ENCODE measurements around the gene PLCD1.
"Not testable (repeated sequence)": the region's sequence is repeated elsewhere in the genome, so short reads cannot be mapped to it uniquely, and the experiment has no call there.

Gene PLCD1

DNA sequence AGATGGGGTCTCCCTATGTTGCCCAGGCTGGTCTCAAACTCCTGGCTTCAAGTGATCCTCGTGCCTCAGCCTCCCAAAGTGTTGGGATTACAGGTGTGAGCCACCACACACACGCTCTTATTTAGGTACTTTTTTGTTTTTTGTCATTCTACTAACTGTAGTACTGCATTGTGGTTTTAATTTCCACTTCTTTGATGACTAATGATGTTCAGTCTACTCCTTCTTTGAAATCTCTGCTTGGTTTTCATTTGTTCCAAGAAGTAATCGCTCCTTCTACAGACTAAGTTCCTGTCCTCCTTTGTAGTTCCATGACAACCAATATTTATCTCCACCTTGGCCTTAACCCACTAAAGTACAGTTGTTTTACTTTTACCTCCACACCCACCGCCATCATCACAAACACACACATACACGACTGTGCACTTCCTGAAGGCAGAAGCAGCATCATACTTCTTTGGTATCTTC is 9.0 kb upstream of the PLCD1 start:
- H3K4me3 ChIP-seq (ENCODE audit: low read depth, low read length): no peak overlapping the region
- in situ Hi-C loops (cut with HindIII; ENCODE audit: low sequenced_read_pairs): no loop called here
- TF ChIP-seq, protein P1, sequence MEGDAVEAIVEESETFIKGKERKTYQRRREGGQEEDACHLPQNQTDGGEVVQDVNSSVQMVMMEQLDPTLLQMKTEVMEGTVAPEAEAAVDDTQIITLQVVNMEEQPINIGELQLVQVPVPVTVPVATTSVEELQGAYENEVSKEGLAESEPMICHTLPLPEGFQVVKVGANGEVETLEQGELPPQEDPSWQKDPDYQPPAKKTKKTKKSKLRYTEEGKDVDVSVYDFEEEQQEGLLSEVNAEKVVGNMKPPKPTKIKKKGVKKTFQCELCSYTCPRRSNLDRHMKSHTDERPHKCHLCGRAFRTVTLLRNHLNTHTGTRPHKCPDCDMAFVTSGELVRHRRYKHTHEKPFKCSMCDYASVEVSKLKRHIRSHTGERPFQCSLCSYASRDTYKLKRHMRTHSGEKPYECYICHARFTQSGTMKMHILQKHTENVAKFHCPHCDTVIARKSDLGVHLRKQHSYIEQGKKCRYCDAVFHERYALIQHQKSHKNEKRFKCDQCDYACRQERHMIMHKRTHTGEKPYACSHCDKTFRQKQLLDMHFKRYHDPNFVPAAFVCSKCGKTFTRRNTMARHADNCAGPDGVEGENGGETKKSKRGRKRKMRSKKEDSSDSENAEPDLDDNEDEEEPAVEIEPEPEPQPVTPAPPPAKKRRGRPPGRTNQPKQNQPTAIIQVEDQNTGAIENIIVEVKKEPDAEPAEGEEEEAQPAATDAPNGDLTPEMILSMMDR (IDR thresholded peaks at IDR 0.05; ENCODE audit: low read depth, low read length): no peak
- no peak for DNase-seq (ENCODE audit: low read depth, low spot score)

DNA sequence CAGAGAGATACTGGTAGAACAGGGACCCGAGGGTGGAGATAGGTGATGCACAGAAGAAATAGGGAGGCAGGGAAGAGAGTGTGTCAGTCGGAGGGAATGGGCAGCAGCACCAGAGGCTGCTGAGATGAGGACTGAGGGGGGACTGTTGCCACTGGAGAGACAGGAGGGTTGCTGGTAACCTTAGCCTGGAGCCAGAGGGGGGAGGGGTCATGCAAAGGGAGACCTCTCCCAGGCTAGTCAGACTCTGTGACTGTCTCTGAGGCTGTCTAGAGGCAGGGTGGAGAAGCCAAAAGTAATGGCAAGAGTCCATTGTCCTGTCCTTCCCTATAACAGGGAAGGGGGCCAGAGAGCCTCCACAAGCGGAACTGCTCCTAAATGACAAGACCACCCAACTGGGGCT is 7.5 kb upstream of the PLCD1 start:
- TF ChIP-seq, protein P1 (IDR thresholded peaks at IDR 0.05; ENCODE audit: low read depth, low read length): no peak
- no peak for DNase-seq (ENCODE audit: low read depth, low spot score)
- no peak overlapping the region for H3K4me3 ChIP-seq (ENCODE audit: low read depth, low read length)
- in situ Hi-C loops (cut with HindIII; ENCODE audit: low sequenced_read_pairs): no loop called here

DNA sequence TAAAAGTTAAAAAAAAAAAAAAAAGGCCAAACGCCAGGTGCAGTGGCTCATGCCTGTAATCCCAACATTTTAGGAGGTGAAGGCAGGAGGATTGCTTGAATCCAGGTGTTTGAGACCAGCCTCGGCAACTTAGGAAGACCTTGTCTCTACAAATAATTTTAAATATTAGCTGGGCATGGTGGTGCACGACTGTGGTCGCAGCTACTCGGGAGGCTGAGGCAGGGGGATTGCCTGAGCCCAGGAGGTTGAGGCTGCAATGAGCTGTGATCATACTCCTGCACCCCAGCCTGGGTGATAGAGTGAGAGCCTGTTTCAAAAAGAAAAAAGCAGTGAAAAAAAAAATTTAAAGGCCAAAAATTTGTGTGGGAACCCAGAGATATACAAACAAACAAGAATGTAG is 6.8 kb upstream of the PLCD1 start:
- TF ChIP-seq, protein P1 (IDR thresholded peaks at IDR 0.05; ENCODE audit: low read depth, low read length): no peak
- in situ Hi-C loops (cut with HindIII; ENCODE audit: low sequenced_read_pairs): no loop called here
- H3K4me3 ChIP-seq (ENCODE audit: low read depth, low read length): no peak overlapping the region
- no peak for DNase-seq (ENCODE audit: low read depth, low spot score)

DNA sequence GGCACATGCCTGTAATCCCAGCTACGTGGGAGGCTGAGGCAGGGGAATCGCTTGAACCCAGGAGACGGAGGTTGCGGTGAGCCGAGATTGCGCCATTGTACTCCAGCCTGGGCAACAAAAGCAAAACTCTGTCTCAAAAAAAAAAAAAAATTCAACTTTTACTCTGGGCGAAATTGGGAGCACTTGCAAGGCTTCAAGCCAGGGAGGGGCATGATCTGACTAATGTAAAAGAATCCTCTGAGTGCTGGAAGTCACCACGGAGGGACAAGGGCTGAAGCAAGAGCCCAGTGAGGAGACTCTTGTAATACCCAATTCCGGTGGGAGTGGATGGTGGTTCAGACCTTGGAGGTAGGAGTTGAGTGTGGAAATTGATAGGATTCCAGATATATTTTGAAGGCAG is 4.9 kb upstream of the PLCD1 start:
- H3K4me3 ChIP-seq (ENCODE audit: low read depth, low read length); in situ Hi-C loops (cut with HindIII; ENCODE audit: low sequenced_read_pairs); DNase-seq (ENCODE audit: low read depth, low spot score): not testable (repeated sequence)

DNA sequence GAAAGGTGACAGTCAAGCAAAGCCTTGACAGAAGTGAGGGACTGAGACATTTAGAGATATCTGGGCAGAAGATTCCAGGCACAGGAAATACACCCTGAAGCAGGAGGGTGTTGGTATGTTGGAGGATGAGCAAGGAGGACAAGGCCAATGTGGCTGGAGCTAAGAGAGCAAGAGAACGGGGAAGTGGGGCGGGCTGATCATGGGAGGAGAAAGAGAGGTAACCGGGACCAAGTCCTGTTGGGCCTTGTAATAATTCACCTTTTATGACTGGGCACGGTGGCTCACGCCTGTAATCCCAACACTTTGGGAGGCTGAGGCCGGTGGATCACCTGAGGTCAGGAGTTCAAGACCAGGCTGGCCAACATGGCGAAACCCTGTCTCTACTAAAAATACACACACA is 4.1 kb upstream of the PLCD1 start:
- DNase-seq (ENCODE audit: low read depth, low spot score); in situ Hi-C loops (cut with HindIII; ENCODE audit: low sequenced_read_pairs); H3K4me3 ChIP-seq (ENCODE audit: low read depth, low read length): not testable (repeated sequence)

DNA sequence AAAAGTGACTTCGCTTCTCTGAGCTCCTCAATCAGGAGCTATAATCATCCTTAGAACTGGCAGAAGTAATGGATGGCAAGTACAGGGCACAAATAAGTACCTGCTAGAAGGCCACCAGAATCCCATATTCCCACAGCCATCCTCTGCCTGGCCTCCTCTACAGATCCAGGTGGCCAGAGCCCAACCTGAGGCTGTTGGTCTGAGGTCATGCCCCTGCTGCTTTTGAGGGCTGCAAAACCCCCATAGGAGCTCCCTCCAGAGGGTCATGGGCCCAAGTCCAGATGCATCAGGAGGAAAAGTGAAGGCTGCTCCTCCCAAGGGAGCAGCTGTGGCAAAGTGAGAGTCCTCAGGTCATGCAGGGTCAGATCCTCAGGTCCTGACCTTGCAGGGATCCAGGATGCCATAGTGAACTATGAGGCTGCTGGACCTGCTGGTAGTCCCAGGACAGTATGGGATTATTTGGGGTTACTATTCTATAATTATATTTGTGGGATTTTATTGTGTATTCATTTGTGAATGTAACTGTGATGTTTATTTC is 3.0 kb upstream of the PLCD1 start:
- no peak overlapping the region for H3K4me3 ChIP-seq (ENCODE audit: low read depth, low read length)
- in situ Hi-C loops (cut with HindIII; ENCODE audit: low sequenced_read_pairs): no loop called here
- DNase-seq (ENCODE audit: low read depth, low spot score): no peak
- TF ChIP-seq, protein P1 (IDR thresholded peaks at IDR 0.05; ENCODE audit: low read depth, low read length): no peak

DNA sequence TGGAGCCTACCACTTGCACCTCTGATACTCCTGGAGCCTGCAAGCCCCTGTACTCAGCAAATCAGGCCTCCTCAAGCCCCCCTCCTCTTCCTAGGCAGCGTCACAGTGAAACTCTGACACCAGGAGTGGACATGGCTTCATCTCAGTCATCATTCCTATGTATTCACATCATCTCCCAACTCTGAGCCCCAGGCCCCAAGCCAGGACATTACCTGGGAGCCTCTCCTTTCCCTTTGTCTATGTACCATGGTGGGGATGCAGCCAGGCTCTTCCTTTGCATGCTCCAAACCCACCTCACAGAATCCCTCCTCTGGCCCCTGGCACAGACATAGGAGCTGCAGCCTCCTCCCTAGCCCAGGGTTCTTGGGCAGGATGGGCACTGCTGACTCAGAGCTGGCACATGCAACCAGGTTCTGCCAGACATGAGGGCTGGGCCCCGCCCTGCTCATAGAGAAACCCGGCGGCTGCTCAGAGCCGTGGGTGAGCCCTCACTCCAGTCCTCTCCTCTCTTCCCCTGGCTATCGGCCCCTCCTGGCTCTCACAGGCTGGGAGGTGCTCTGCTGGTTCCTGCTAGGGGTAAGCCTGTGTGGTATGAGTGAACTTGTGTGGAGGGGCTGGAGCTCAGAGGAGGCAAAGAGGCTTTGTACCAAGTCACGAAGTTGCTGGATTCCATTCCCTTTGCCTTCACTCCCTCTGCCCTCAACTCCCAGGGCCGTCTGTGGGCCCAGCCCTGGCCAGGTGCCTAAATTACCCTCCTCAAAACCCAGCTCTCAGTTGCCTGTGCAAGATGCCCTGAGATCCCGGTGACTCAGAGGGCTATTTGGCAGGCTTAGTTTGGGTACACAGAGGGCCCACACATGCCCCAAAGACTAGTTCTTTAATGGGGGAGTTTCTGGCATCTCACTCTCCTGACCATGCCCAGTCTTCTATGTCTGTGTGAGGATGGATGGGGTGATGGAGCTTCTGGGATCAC is 1.9 kb upstream of the PLCD1 start:
- H3K4me3 ChIP-seq (ENCODE audit: low read depth, low read length): no peak overlapping the region
- TF ChIP-seq, protein P1 (IDR thresholded peaks at IDR 0.05; ENCODE audit: low read depth, low read length): no peak
- DNase-seq (ENCODE audit: low read depth, low spot score): peak; percentile 22
- in situ Hi-C loops (cut with HindIII; ENCODE audit: low sequenced_read_pairs): no loop called here
